Neuronal stem cell (in vitro differentiated cells): ENCODE measurements around the gene TMEM222.

Experiments
- DNase-seq: peaks from one replicate; pipeline ENCODE4 v3.0.0-alpha.2; 2013; ENCODE audit warnings: low spot score
- H2AFZ ChIP-seq: one replicate; pipeline ENCODE4 v1.6.1; 2013; ENCODE audit warnings: mild to moderate bottlenecking, low read length, inconsistent platforms
- H2AK5ac ChIP-seq: 2 replicates; pipeline ENCODE4 v1.6.1; 2013; ENCODE audit warnings: low read depth, mild to moderate bottlenecking, inconsistent platforms, low read length, moderate library complexity, mixed read lengths
- H2BK120ac ChIP-seq: 2 replicates; pipeline ENCODE4 v1.6.1; 2013; ENCODE audit warnings: low read depth, mild to moderate bottlenecking, inconsistent platforms, low read length, moderate library complexity, mixed read lengths
- H2BK12ac ChIP-seq: one replicate; pipeline ENCODE4 v1.6.1; 2013; ENCODE audit warnings: low read length, inconsistent platforms
- H2BK15ac ChIP-seq: 2 replicates; pipeline ENCODE4 v1.6.1; 2013; ENCODE audit warnings: mild to moderate bottlenecking, low read length, inconsistent platforms, mixed read lengths
- H2BK5ac ChIP-seq: one replicate; pipeline ENCODE4 v1.6.1; 2013; ENCODE audit warnings: inconsistent platforms, mild to moderate bottlenecking, low read length, moderate library complexity
- H3K14ac ChIP-seq: one replicate; pipeline ENCODE4 v1.6.1; 2013; ENCODE audit warnings: low read length, inconsistent platforms
- H3K18ac ChIP-seq: 2 replicates; pipeline ENCODE4 v1.6.1; 2013; ENCODE audit warnings: low read length, inconsistent platforms
- H3K23ac ChIP-seq: 2 replicates; pipeline ENCODE4 v1.6.1; 2013; ENCODE audit warnings: low read depth, mild to moderate bottlenecking, mixed read lengths, low read length, inconsistent platforms; ENCODE audit not compliant: poor library complexity
- H3K27ac ChIP-seq: replicated peaks from 3 replicates; pipeline ENCODE4 v1.5.1; 2013; ENCODE audit warnings: low read length, inconsistent platforms
- H3K27me3 ChIP-seq, 3 experiments: 2 replicates each; pipeline ENCODE4 v1.6.1; 2013; ENCODE audit warnings: low read length in 3 of 3, mild to moderate bottlenecking in 2 of 3, inconsistent platforms in 1 of 3, low read depth in 1 of 3, mixed read lengths in 1 of 3, moderate library complexity in 1 of 3; ENCODE audit not compliant: control insufficient read depth in 3 of 3, insufficient read depth in 3 of 3
- H3K36me3 ChIP-seq, 2 donors: replicated peaks in 1 of 2; 2 replicates each; pipeline ENCODE4 v1.6.1; 2013; ENCODE audit warnings: low read length in 2 of 2; ENCODE audit not compliant: control insufficient read depth in 2 of 2, insufficient read depth in 2 of 2
- H3K4ac ChIP-seq: 2 replicates; pipeline ENCODE4 v1.6.1; 2013; ENCODE audit warnings: inconsistent platforms, mild to moderate bottlenecking, low read length, moderate library complexity
- H3K4me1 ChIP-seq, 2 donors: 1 replicate in 1 of 2; 2 replicates in 1 of 2; pipeline ENCODE4 v1.6.1; 2013; ENCODE audit warnings: low read length in 2 of 2, low read depth in 1 of 2; ENCODE audit not compliant: control insufficient read depth in 2 of 2, insufficient read depth in 1 of 2
- H3K4me2 ChIP-seq: one replicate; pipeline ENCODE4 v1.6.1; 2013; ENCODE audit warnings: mild to moderate bottlenecking, low read length, inconsistent platforms; ENCODE audit not compliant: insufficient read depth, poor library complexity, severe bottlenecking
- H3K4me3 ChIP-seq, 2 donors: 2 replicates each; pipeline ENCODE4 v1.5.1; 2013; ENCODE audit warnings: low read length in 2 of 2, mild to moderate bottlenecking in 2 of 2, inconsistent platforms in 1 of 2, moderate library complexity in 1 of 2
- H3K79me1 ChIP-seq: one replicate; pipeline ENCODE4 v1.6.1; 2013; ENCODE audit warnings: low read depth, mild to moderate bottlenecking, inconsistent platforms, low read length, moderate library complexity
- H3K9ac ChIP-seq: one replicate; pipeline ENCODE4 v1.6.1; 2013; ENCODE audit warnings: mild to moderate bottlenecking, low read depth, low read length, inconsistent platforms; ENCODE audit not compliant: poor library complexity
- H3K9me3 ChIP-seq, 2 donors: replicated peaks in 1 of 2; 2 replicates each; pipeline versions ENCODE3 to v1.6.1; 2013; ENCODE audit warnings: low read length in 2 of 2, mild to moderate bottlenecking in 2 of 2, inconsistent platforms in 1 of 2, low read depth in 1 of 2, mixed read lengths in 1 of 2, moderate library complexity in 1 of 2; ENCODE audit not compliant: control insufficient read depth in 2 of 2, insufficient read depth in 1 of 2
- H4K8ac ChIP-seq: one replicate; pipeline ENCODE4 v1.6.1; 2013; ENCODE audit warnings: low read depth, mild to moderate bottlenecking, inconsistent platforms, low read length, moderate library complexity
- H4K91ac ChIP-seq: one replicate; pipeline ENCODE4 v1.6.1; 2013; ENCODE audit warnings: low read length, low read depth, mild to moderate bottlenecking, inconsistent platforms; ENCODE audit not compliant: poor library complexity
- WGBS, 2 donors: extraction: QIAGEN DNeasy Blood & Tissue Kit; methylation state at CpG; one replicate each; pipeline ENCODE4 v1.1.7; 2013; ENCODE audit warnings: missing lambda C conversion rate in 2 of 2, mixed read lengths in 1 of 2; ENCODE audit not compliant: insufficient read length in 2 of 2, insufficient replicate concordance in 1 of 2; ENCODE audit errors: extremely low coverage in 2 of 2; 5-methylcytosine and 5-hydroxymethylcytosine counted together

TMEM222 gene

DNA sequence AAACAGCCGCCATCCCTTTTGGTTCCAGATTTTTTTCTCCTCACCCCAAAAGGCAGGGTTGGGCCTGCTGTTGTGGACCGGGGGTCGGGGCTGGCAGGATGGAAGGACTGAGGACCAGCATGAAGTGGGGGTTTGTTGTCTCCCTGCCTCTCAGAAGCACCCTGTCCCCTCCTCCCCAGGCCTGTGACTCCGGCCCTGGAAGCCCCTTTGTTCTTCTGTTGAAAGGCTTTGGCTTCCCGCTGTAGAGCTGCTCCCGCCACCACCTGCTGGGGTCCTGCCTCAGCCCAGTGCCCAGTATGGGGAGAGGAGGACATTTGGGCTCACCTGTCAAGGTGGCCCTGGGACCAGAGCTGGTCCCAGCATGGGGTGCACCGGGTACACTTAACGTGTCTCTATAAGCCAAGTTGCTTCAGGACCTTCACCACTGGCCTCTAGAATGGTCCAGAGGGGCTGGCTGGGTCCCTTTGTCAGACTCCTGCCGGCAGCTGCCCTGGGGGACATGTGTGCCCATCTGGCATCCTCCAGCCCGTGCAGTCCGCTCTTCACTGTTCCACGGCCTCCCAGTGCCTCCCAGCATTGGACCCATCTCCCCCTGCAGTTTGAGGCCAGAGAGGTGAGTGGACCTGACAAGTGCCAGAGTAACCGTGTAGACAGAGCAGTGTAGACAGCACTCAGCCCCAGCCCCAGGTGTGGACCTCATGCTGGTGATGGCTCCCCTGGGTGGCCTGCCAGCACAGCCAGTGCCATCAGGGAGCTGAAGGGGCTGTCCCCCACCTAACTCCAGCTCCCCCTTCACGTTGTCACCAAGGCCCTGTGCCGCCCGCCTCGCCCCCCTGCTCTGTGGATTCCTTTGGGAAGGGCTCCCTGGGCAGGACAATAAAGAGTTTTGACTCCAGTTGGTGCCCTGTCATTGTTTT, 13.8 kb downstream of the TMEM222 start:
- Histone ChIP-seq H3K18ac (peak overlapping the region; percentile 42), H3K79me1 (no peaks in the 10 kb centered on the region), H2BK12ac (no peak overlapping the region), H2AFZ (no peak overlapping the region), H3K9ac (no peak overlapping the region), H3K27me3 (peaks cover 0 to 2% (median 0%) of the 10 kb centered on the region in 3 experiments), H2BK5ac (peak overlapping the region; percentile 70), H4K91ac (no peak overlapping the region), H4K8ac (no peak overlapping the region), H3K23ac (peak overlapping the region; percentile 59), H2BK15ac (no peak overlapping the region), H3K4me1 (peaks cover 11 to 16% of the 10 kb centered on the region in 2 donors), H2BK120ac (no peak overlapping the region), H3K4me3 (no peak overlapping the region), H3K27ac (no peak overlapping the region), H3K4me2 (no peak overlapping the region), H2AK5ac (no peak overlapping the region), H3K36me3 (peaks cover 34 to 63% of the 10 kb centered on the region in 2 donors), H3K9me3 (no peaks in the 10 kb centered on the region), H3K14ac (no peak overlapping the region), H3K4ac (no peak overlapping the region)
- no CpG with 5 or more reads among the region's 17 CpGs for WGBS, 2 donors
- DNase-seq: no peak

DNA sequence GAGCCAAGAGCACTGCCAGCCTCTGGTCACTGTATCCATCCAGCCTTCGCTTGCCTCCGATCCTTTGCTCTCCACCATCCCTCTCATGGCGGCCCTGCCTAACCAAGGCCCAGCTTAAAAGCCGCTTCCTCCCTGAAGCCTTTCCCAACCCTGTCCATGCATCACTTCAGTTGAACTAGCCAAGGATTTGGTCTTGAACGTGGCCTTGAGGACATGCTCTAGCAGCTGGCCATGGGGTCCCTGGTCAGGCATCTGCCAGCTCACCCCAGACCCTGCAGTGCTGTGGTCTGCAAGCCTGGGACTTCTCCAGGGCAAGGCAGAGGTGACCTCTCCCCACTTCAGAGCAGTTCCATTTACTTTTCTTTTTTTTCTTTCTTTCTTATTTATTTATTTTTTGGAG, 14.8 kb downstream of the TMEM222 start:
- Histone ChIP-seq H3K4me2 (no peak overlapping the region), H3K9me3 (no peaks in the 10 kb centered on the region), H3K18ac (no peak overlapping the region), H2BK15ac (no peak overlapping the region), H3K9ac (no peak overlapping the region), H2BK12ac (peak overlapping the region; percentile 43), H3K27me3 (peaks cover 0 to 2% (median 0%) of the 10 kb centered on the region in 3 experiments), H2BK5ac (no peak overlapping the region), H4K8ac (no peak overlapping the region), H3K4me1 (peaks cover 19 to 25% of the 10 kb centered on the region in 2 donors), H3K4me3 (no peak overlapping the region), H3K36me3 (peaks cover 29 to 53% of the 10 kb centered on the region in 2 donors), H3K27ac (no peak overlapping the region), H4K91ac (no peak overlapping the region), H2AFZ (no peak overlapping the region), H3K23ac (no peak overlapping the region), H2AK5ac (no peak overlapping the region), H3K14ac (no peak overlapping the region), H2BK120ac (no peak overlapping the region), H3K4ac (no peak overlapping the region), H3K79me1 (no peaks in the 10 kb centered on the region)
- WGBS, 2 donors: no CpG with 5 or more reads among the region's 5 CpGs
- no peak for DNase-seq

GRCh38 chr1:27338751-27339150, 16.8 kb downstream of the TMEM222 start:
- no peaks in the 10 kb centered on the region for H3K27me3 ChIP-seq
- no peaks in the 10 kb centered on the region for H3K79me1 ChIP-seq
- H4K91ac ChIP-seq: no peak overlapping the region
- no peak overlapping the region for H3K4ac ChIP-seq
- peak overlapping the region; percentile 3 for H2AFZ ChIP-seq
- H3K4me3 ChIP-seq: no peak overlapping the region
- H4K8ac ChIP-seq: no peak overlapping the region
- no peak overlapping the region for H3K4me2 ChIP-seq
- H3K23ac ChIP-seq: peak overlapping the region; percentile 44
- H3K9ac ChIP-seq: no peak overlapping the region
- H3K14ac ChIP-seq: no peak overlapping the region
- H2BK5ac ChIP-seq: peak overlapping the region; percentile 79
- no peak overlapping the region for H3K18ac ChIP-seq
- no CpG with 5 or more reads among the region's 6 CpGs for WGBS, 2 donors
- H2AK5ac ChIP-seq: no peak overlapping the region
- H2BK12ac ChIP-seq: no peak overlapping the region
- H2BK120ac ChIP-seq: no peak overlapping the region
- H3K9me3 ChIP-seq: no peaks in the 10 kb centered on the region
- DNase-seq: no peak
- no peak overlapping the region for H2BK15ac ChIP-seq
- peaks cover 14 to 33% of the 10 kb centered on the region in 2 donors for H3K36me3 ChIP-seq
- peak overlapping the region; percentile 55 for H3K27ac ChIP-seq
- H3K4me1 ChIP-seq: peaks cover 37 to 40% of the 10 kb centered on the region in 2 donors

GRCh38 chr1:27339213-27339612, 17.2 kb downstream of the TMEM222 start:
- Histone ChIP-seq H3K27me3 (no peaks in the 10 kb centered on the region), H3K4me1 (peaks cover 37 to 40% of the 10 kb centered on the region in 2 donors), H3K4me3 (no peak overlapping the region), H3K23ac (peak overlapping the region; percentile 75), H3K4ac (peak overlapping the region; percentile 17), H3K18ac (peak overlapping the region; percentile 86), H3K4me2 (no peak overlapping the region), H3K9ac (peak overlapping the region; percentile 71), H3K79me1 (no peaks in the 10 kb centered on the region), H2AK5ac (peak overlapping the region; percentile 95), H2BK120ac (no peak overlapping the region), H3K36me3 (peaks cover 10 to 28% of the 10 kb centered on the region in 2 donors), H2AFZ (peak overlapping the region; percentile 3), H4K91ac (no peak overlapping the region), H3K27ac (peak overlapping the region; percentile 55), H4K8ac (no peak overlapping the region), H3K9me3 (no peaks in the 10 kb centered on the region), H2BK5ac (peak overlapping the region; percentile 79), H3K14ac (peak overlapping the region; percentile 78), H2BK12ac (peak overlapping the region; percentile 85), H2BK15ac (peak overlapping the region; percentile 62)
- WGBS, 2 donors: no CpG with 5 or more reads among the region's 5 CpGs
- DNase-seq: no peak
